Measurements from ENCODE around the gene HS3ST3A1.
"Not testable (repeated sequence)": the region's sequence is repeated elsewhere in the genome, so short reads cannot be mapped to it uniquely, and the experiment has no call there.

The HS3ST3A1 gene

GRCh38 chr17:13518261-13519000, 83.3 kb downstream of the HS3ST3A1 start:
- H3K4me3 ChIP-seq (ENCODE audit: low read depth, low read length) = no peak overlapping the region
- H3K36me3 ChIP-seq (ENCODE audit: insufficient read depth, low read length) = peaks cover 5% of the 10 kb centered on the region; the same call in 1 of the 2 replicates
- no peak overlapping the region for H3K27ac ChIP-seq (ENCODE audit: low read depth, low read length)
- peaks cover 4% of the 10 kb centered on the region for H3K4me1 ChIP-seq (ENCODE audit: control insufficient read depth, insufficient read depth, low read length, unreplicated experiment)
- no peaks in the 10 kb centered on the region for H3K27me3 ChIP-seq (ENCODE audit: insufficient read depth, low read length)
- H3K79me2 ChIP-seq (ENCODE audit: control insufficient read depth, insufficient read depth, low read length, unreplicated experiment) = no peaks in the 10 kb centered on the region
- H2AFZ ChIP-seq (ENCODE audit: low read length, unreplicated experiment) = no peak overlapping the region

GRCh38 chr17:13513039-13513405, 88.7 kb downstream of the HS3ST3A1 start:
- H3K27me3 ChIP-seq (ENCODE audit: insufficient read depth, low read length) = no peaks in the 10 kb centered on the region
- H3K79me2 ChIP-seq (ENCODE audit: control insufficient read depth, insufficient read depth, low read length, unreplicated experiment) = peaks cover 8% of the 10 kb centered on the region
- H3K4me3 ChIP-seq (ENCODE audit: low read depth, low read length) = peak overlapping the region; percentile 8; the same call in 1 of the 2 replicates
- no peak overlapping the region for H2AFZ ChIP-seq (ENCODE audit: low read length, unreplicated experiment)
- peaks cover 5% of the 10 kb centered on the region; the same call in 1 of the 2 replicates for H3K36me3 ChIP-seq (ENCODE audit: insufficient read depth, low read length)
- peaks cover 14% of the 10 kb centered on the region for H3K4me1 ChIP-seq (ENCODE audit: control insufficient read depth, insufficient read depth, low read length, unreplicated experiment)
- H3K27ac ChIP-seq (ENCODE audit: low read depth, low read length) = peak overlapping the region; percentile 58

- H3K4me1 ChIP-seq (ENCODE audit: control insufficient read depth, insufficient read depth, low read length, unreplicated experiment) = peaks cover 14% of the 10 kb centered on the region
- H3K4me3 ChIP-seq (ENCODE audit: low read depth, low read length) = peak overlapping the region; percentile 8
- H3K27ac ChIP-seq (ENCODE audit: low read depth, low read length) = peak overlapping the region; percentile 29; the same call in 1 of the 2 replicates
- peaks cover 8% of the 10 kb centered on the region for H3K79me2 ChIP-seq (ENCODE audit: control insufficient read depth, insufficient read depth, low read length, unreplicated experiment)
- H3K36me3 ChIP-seq (ENCODE audit: insufficient read depth, low read length) = no peaks in the 10 kb centered on the region
- H3K27me3 ChIP-seq (ENCODE audit: insufficient read depth, low read length) = no peaks in the 10 kb centered on the region
- peak overlapping the region; percentile 1 for H2AFZ ChIP-seq (ENCODE audit: low read length, unreplicated experiment)
These were observed 91.7 kb downstream of the HS3ST3A1 start for GRCh38 chr17:13510062-13510461.

- peaks cover 8% of the 10 kb centered on the region for H3K79me2 ChIP-seq (ENCODE audit: control insufficient read depth, insufficient read depth, low read length, unreplicated experiment)
- peak overlapping the region; percentile 1 for H2AFZ ChIP-seq (ENCODE audit: low read length, unreplicated experiment)
- H3K27me3 ChIP-seq (ENCODE audit: insufficient read depth, low read length) = no peaks in the 10 kb centered on the region
- peak overlapping the region; percentile 8 for H3K4me3 ChIP-seq (ENCODE audit: low read depth, low read length)
- peaks cover 14% of the 10 kb centered on the region for H3K4me1 ChIP-seq (ENCODE audit: control insufficient read depth, insufficient read depth, low read length, unreplicated experiment)
- peak overlapping the region; percentile 29; the same call in 1 of the 2 replicates for H3K27ac ChIP-seq (ENCODE audit: low read depth, low read length)
- H3K36me3 ChIP-seq (ENCODE audit: insufficient read depth, low read length) = no peaks in the 10 kb centered on the region
These were observed 92.2 kb downstream of the HS3ST3A1 start for GRCh38 chr17:13509527-13509926.

GRCh38 chr17:13508896-13509295, 92.8 kb downstream of the HS3ST3A1 start:
- peak overlapping the region; percentile 61 for H2AFZ ChIP-seq (ENCODE audit: low read length, unreplicated experiment)
- H3K27me3 ChIP-seq (ENCODE audit: insufficient read depth, low read length) = no peaks in the 10 kb centered on the region
- H3K79me2 ChIP-seq (ENCODE audit: control insufficient read depth, insufficient read depth, low read length, unreplicated experiment) = peaks cover 8% of the 10 kb centered on the region
- peaks cover 14% of the 10 kb centered on the region for H3K4me1 ChIP-seq (ENCODE audit: control insufficient read depth, insufficient read depth, low read length, unreplicated experiment)
- H3K36me3 ChIP-seq (ENCODE audit: insufficient read depth, low read length) = no peaks in the 10 kb centered on the region
- peak overlapping the region; percentile 8 for H3K4me3 ChIP-seq (ENCODE audit: low read depth, low read length)
- peak overlapping the region; percentile 29; the same call in 1 of the 2 replicates for H3K27ac ChIP-seq (ENCODE audit: low read depth, low read length)

GRCh38 chr17:13503526-13503925, 98.2 kb downstream of the HS3ST3A1 start:
- H3K4me3 ChIP-seq (ENCODE audit: low read depth, low read length) = no peak overlapping the region
- H3K27me3 ChIP-seq (ENCODE audit: insufficient read depth, low read length) = no peaks in the 10 kb centered on the region
- H3K79me2 ChIP-seq (ENCODE audit: control insufficient read depth, insufficient read depth, low read length, unreplicated experiment) = no peaks in the 10 kb centered on the region
- H2AFZ ChIP-seq (ENCODE audit: low read length, unreplicated experiment) = no peak overlapping the region
- no peaks in the 10 kb centered on the region; the same call in 1 of the 2 replicates for H3K36me3 ChIP-seq (ENCODE audit: insufficient read depth, low read length)
- no peak overlapping the region for H3K27ac ChIP-seq (ENCODE audit: low read depth, low read length)
- H3K4me1 ChIP-seq (ENCODE audit: control insufficient read depth, insufficient read depth, low read length, unreplicated experiment) = no peaks in the 10 kb centered on the region

GRCh38 chr17:13502263-13502662, 99.5 kb downstream of the HS3ST3A1 start:
- no peak overlapping the region for H3K4me3 ChIP-seq (ENCODE audit: low read depth, low read length)
- H2AFZ ChIP-seq (ENCODE audit: low read length, unreplicated experiment) = no peak overlapping the region
- no peaks in the 10 kb centered on the region for H3K4me1 ChIP-seq (ENCODE audit: control insufficient read depth, insufficient read depth, low read length, unreplicated experiment)
- H3K79me2 ChIP-seq (ENCODE audit: control insufficient read depth, insufficient read depth, low read length, unreplicated experiment) = no peaks in the 10 kb centered on the region
- H3K27me3 ChIP-seq (ENCODE audit: insufficient read depth, low read length) = no peaks in the 10 kb centered on the region
- no peaks in the 10 kb centered on the region; the same call in 1 of the 2 replicates for H3K36me3 ChIP-seq (ENCODE audit: insufficient read depth, low read length)
- no peak overlapping the region for H3K27ac ChIP-seq (ENCODE audit: low read depth, low read length)

- Histone ChIP-seq H3K27me3 (ENCODE audit: insufficient read depth, low read length) (no peaks in the 10 kb centered on the region), H3K79me2 (ENCODE audit: control insufficient read depth, insufficient read depth, low read length, unreplicated experiment) (no peaks in the 10 kb centered on the region)
These were observed 100.8 kb downstream of the HS3ST3A1 start for GRCh38 chr17:13500947-13501346.

GRCh38 chr17:13498184-13498583, 103.5 kb downstream of the HS3ST3A1 start:
- Histone ChIP-seq H3K79me2 (ENCODE audit: control insufficient read depth, insufficient read depth, low read length, unreplicated experiment) (no peaks in the 10 kb centered on the region), H3K36me3 (ENCODE audit: insufficient read depth, low read length) (no peaks in the 10 kb centered on the region; the same call in 1 of the 2 replicates), H3K27ac (ENCODE audit: low read depth, low read length) (no peak overlapping the region), H3K27me3 (ENCODE audit: insufficient read depth, low read length) (no peaks in the 10 kb centered on the region), H3K4me1 (ENCODE audit: control insufficient read depth, insufficient read depth, low read length, unreplicated experiment) (no peaks in the 10 kb centered on the region), H3K4me3 (ENCODE audit: low read depth, low read length) (no peak overlapping the region), H2AFZ (ENCODE audit: low read length, unreplicated experiment) (no peak overlapping the region)

More at GRCh38 chr17:13500947-13501346, 100.8 kb downstream of the HS3ST3A1 start:
- no peak overlapping the region for H2AFZ ChIP-seq (ENCODE audit: low read length, unreplicated experiment)
- H3K4me3 ChIP-seq (ENCODE audit: low read depth, low read length) = no peak overlapping the region
- no peaks in the 10 kb centered on the region for H3K4me1 ChIP-seq (ENCODE audit: control insufficient read depth, insufficient read depth, low read length, unreplicated experiment)
- H3K27ac ChIP-seq (ENCODE audit: low read depth, low read length) = no peak overlapping the region
- no peaks in the 10 kb centered on the region; the same call in 1 of the 2 replicates for H3K36me3 ChIP-seq (ENCODE audit: insufficient read depth, low read length)

- not testable (repeated sequence) for H2AFZ ChIP-seq (ENCODE audit: low read length, unreplicated experiment); H3K27me3 ChIP-seq (ENCODE audit: insufficient read depth, low read length); H3K79me2 ChIP-seq (ENCODE audit: control insufficient read depth, insufficient read depth, low read length, unreplicated experiment); H3K4me1 ChIP-seq (ENCODE audit: control insufficient read depth, insufficient read depth, low read length, unreplicated experiment); H3K4me3 ChIP-seq (ENCODE audit: low read depth, low read length); H3K36me3 ChIP-seq (ENCODE audit: insufficient read depth, low read length); H3K27ac ChIP-seq (ENCODE audit: low read depth, low read length)
These were observed 105.1 kb downstream of the HS3ST3A1 start for GRCh38 chr17:13496553-13497056.

GRCh38 chr17:13495423-13495822, 106.3 kb downstream of the HS3ST3A1 start:
- Histone ChIP-seq H3K79me2 (ENCODE audit: control insufficient read depth, insufficient read depth, low read length, unreplicated experiment) (no peaks in the 10 kb centered on the region), H3K36me3 (ENCODE audit: insufficient read depth, low read length) (no peaks in the 10 kb centered on the region; the same call in 1 of the 2 replicates), H3K4me3 (ENCODE audit: low read depth, low read length) (no peak overlapping the region), H3K27ac (ENCODE audit: low read depth, low read length) (no peak overlapping the region), H2AFZ (ENCODE audit: low read length, unreplicated experiment) (no peak overlapping the region), H3K4me1 (ENCODE audit: control insufficient read depth, insufficient read depth, low read length, unreplicated experiment) (peaks cover 10% of the 10 kb centered on the region), H3K27me3 (ENCODE audit: insufficient read depth, low read length) (no peaks in the 10 kb centered on the region)

Data from ACC112 (cell line).